Measurements from ENCODE around the gene XRCC5.

Gene XRCC5

DNA sequence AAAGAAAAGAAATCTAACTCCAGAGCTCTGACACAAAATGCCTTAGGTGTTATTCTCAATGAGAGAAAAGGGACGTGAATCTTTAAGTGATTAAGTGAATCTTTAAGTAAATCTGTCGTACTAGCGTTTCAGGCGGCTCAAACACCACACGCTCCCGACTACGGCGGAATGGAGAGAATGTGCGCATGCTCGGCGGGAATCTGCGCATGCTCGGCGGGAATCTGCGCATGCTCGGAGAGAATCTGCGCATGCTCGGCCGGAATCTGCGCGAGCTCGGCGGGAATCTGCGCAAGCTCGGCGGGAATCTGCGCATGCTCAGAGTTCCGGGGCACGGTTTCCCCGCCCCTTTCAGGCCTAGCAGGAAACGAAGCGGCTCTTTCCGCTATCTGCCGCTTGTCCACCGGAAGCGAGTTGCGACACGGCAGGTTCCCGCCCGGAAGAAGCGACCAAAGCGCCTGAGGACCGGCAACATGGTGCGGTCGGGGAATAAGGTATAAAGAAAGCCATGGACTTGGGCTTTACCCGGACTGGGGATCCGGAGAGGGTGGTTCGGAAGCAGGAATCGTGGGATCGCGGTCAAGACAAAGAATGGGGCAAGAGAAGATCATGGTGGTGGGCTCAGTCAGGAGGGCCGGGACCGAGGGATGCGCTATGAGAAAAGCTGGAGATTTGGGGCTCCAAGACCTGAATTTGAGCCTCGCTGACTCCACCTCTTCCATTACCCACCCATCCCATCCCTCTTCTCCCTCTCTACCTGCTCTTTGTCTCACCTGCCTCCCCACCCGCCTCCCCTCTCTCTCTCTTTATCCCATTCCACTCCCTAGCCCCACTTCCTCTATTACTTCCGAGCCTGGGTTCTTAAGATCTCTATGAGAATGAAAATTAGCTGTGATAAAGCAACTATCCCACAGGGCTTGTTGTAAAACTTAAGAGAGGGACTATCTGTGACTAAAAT, at the start of gene XRCC5:
Gene XRCC5 (plus strand): TSS at position 382 of the 955 bp plus-strand sequence. CDS start 89 bp downstream, at position 471.
- H3K9me3 ChIP-seq (ENCODE audit: control insufficient read depth, low read length) = no peaks in the 10 kb centered on the region
- TF ChIP-seq CTCF (IDR thresholded peaks at IDR 0.05) = no peak
- H2AFZ ChIP-seq = peak within 1 kb of the TSS; percentile 90
- H3K4me2 ChIP-seq (ENCODE audit: low read length) = peak within 1 kb of the TSS; percentile 99
- peaks cover 12% of the 10 kb centered on the region for H3K79me2 ChIP-seq
- H3K36me3 ChIP-seq (ENCODE audit: control insufficient read depth, insufficient read depth, low read length) = no peaks in the 10 kb centered on the region
- H3K9ac ChIP-seq = peak within 1 kb of the TSS; percentile 95
- peak within 1 kb of the TSS; percentile 90 for H3K27ac ChIP-seq
- no peaks in the 10 kb centered on the region for H3K27me3 ChIP-seq (ENCODE audit: control insufficient read depth, insufficient read depth, low read length)
- peaks cover 8% of the 10 kb centered on the region for H3K4me1 ChIP-seq
- peak within 1 kb of the TSS; percentile 86 for H3K4me3 ChIP-seq (ENCODE audit: low read depth, low read length)

GRCh38 chr2:216064014-216064630, 45.0 kb upstream of the XRCC5 start:
- H3K4me3 ChIP-seq (ENCODE audit: low read depth, low read length) = no peak overlapping the region

GRCh38 chr2:216064665-216065064, 44.5 kb upstream of the XRCC5 start:
- Histone ChIP-seq H3K9ac (no peak overlapping the region), H3K27ac (no peak overlapping the region), H3K36me3 (ENCODE audit: control insufficient read depth, insufficient read depth, low read length) (no peaks in the 10 kb centered on the region), H3K79me2 (no peaks in the 10 kb centered on the region), H3K9me3 (ENCODE audit: control insufficient read depth, low read length) (no peaks in the 10 kb centered on the region), H3K27me3 (ENCODE audit: control insufficient read depth, insufficient read depth, low read length) (no peaks in the 10 kb centered on the region), H3K4me3 (ENCODE audit: low read depth, low read length) (no peak overlapping the region), H2AFZ (no peak overlapping the region), H3K4me1 (no peaks in the 10 kb centered on the region), H3K4me2 (ENCODE audit: low read length) (no peak overlapping the region)
- no peak for TF ChIP-seq CTCF (IDR thresholded peaks at IDR 0.05)

More at GRCh38 chr2:216064014-216064630, 45.0 kb upstream of the XRCC5 start:
- no peak for TF ChIP-seq CTCF (IDR thresholded peaks at IDR 0.05)
- Histone ChIP-seq H3K9ac (no peak overlapping the region), H3K36me3 (ENCODE audit: control insufficient read depth, insufficient read depth, low read length) (no peaks in the 10 kb centered on the region), H3K27ac (no peak overlapping the region), H3K79me2 (no peaks in the 10 kb centered on the region), H3K4me1 (no peaks in the 10 kb centered on the region), H3K27me3 (ENCODE audit: control insufficient read depth, insufficient read depth, low read length) (no peaks in the 10 kb centered on the region), H2AFZ (no peak overlapping the region), H3K9me3 (ENCODE audit: control insufficient read depth, low read length) (no peaks in the 10 kb centered on the region), H3K4me2 (ENCODE audit: low read length) (no peak overlapping the region)

GRCh38 chr2:216066230-216066629, 42.9 kb upstream of the XRCC5 start:
- no peaks in the 10 kb centered on the region for H3K4me1 ChIP-seq
- H3K4me2 ChIP-seq (ENCODE audit: low read length) = no peak overlapping the region
- H2AFZ ChIP-seq = no peak overlapping the region
- TF ChIP-seq CTCF (IDR thresholded peaks at IDR 0.05) = no peak
- no peaks in the 10 kb centered on the region for H3K36me3 ChIP-seq (ENCODE audit: control insufficient read depth, insufficient read depth, low read length)
- no peaks in the 10 kb centered on the region for H3K79me2 ChIP-seq
- H3K4me3 ChIP-seq (ENCODE audit: low read depth, low read length) = no peak overlapping the region
- no peaks in the 10 kb centered on the region for H3K27me3 ChIP-seq (ENCODE audit: control insufficient read depth, insufficient read depth, low read length)
- H3K27ac ChIP-seq = no peak overlapping the region
- no peaks in the 10 kb centered on the region for H3K9me3 ChIP-seq (ENCODE audit: control insufficient read depth, low read length)
- no peak overlapping the region for H3K9ac ChIP-seq
